Calu3 (cell line): ENCODE data around the gene HCCS. TPM values are rescaled to one million over a fixed set of nuclear protein-coding genes. Genes with fewer than 3 reads are reported as not detected.

Source experiments
- Bru-seq: library from RNA; stranded (reverse); fragments of 400-500 nt; gene quantifications from one replicate; lab custom pipeline; 2021; lab: Mats Ljungman, UMichigan
- BruChase-seq, 2 experiments: library from RNA; stranded (reverse); fragments of 400-500 nt; gene quantifications; one replicate each; lab custom pipeline; 2021; lab: Mats Ljungman, UMichigan
- BruUV-seq: library from RNA; stranded (reverse); fragments of 400-500 nt; replicated peaks from 2 replicates; lab custom pipeline; 2021; lab: Mats Ljungman, UMichigan
- CTCF ChIA-PET: fragments of 300-600 bp; sonication (Branson Sonifier 250); formaldehyde crosslinking; loops from one replicate; lab custom pipeline; 2022; ENCODE audit warnings: antibody characterized with exemption; lab: Charles Lee
- DNase-seq: peaks from one replicate; pipeline ENCODE4 v3.0.0; 2022
- H3K27ac Mint-ChIP-seq: one replicate; pipeline ENCODE4 v1.8.0; 2022; ENCODE audit warnings: mixed read lengths; ENCODE audit not compliant: unreplicated experiment
- H3K27me3 Mint-ChIP-seq: one replicate; pipeline ENCODE4 v1.8.0; 2022; ENCODE audit warnings: mixed read lengths; ENCODE audit not compliant: unreplicated experiment
- H3K36me3 Mint-ChIP-seq: one replicate; pipeline ENCODE4 v1.8.0; 2022; ENCODE audit warnings: mild to moderate bottlenecking, moderate library complexity, mixed read lengths; ENCODE audit not compliant: insufficient read depth, unreplicated experiment
- H3K4me1 Mint-ChIP-seq: one replicate; pipeline ENCODE4 v1.8.0; 2022; ENCODE audit warnings: mild to moderate bottlenecking, low read depth, mixed read lengths; ENCODE audit not compliant: unreplicated experiment
- H3K4me3 Mint-ChIP-seq: one replicate; pipeline ENCODE4 v1.8.0; 2022; ENCODE audit warnings: mild to moderate bottlenecking, low read depth, moderate library complexity, mixed read lengths; ENCODE audit not compliant: unreplicated experiment
- H3K9me3 Mint-ChIP-seq: one replicate; pipeline ENCODE4 v1.8.0; 2022; ENCODE audit warnings: low read depth, mixed read lengths; ENCODE audit not compliant: unreplicated experiment
- CTCF ChIP-seq: fragments of 200-600 bp; IDR thresholded peaks from one replicate; pipeline ENCODE4 v1.8.0; 2022; ENCODE audit warnings: antibody characterized with exemption; ENCODE audit not compliant: unreplicated experiment
- intact Hi-C: fragments of 100-400 bp; cut with micrococcal nuclease; formaldehyde crosslinking; loops from one replicate; pipeline ENCODE4 v1.10.0; 2022; ENCODE audit not compliant: unreplicated experiment
- long read RNA-seq: library from polyadenylated mRNA; stranded (forward); transcript quantifications from one replicate; pipeline ENCODE4 v2.0.0, GENCODE V29; 2022
- total RNA-seq: library from RNA; stranded (reverse); gene quantifications from 2 replicates; pipeline ENCODE4 v1.2.3, GENCODE V29; 2022

Gene HCCS
- total RNA-seq: 47.1 and 49.1 TPM in 2 replicates
- Bru-seq, nascent RNA: percentile 81 among the genes with signal in this experiment
- percentile 86 among the genes with signal in this experiment for BruChase-seq, experiment 1, labeled RNA remaining after a 6-hour chase
- percentile 88 among the genes with signal in this experiment for BruChase-seq, experiment 2, labeled RNA remaining after a 2-hour chase
- long read RNA-seq, transcript HCCS-202 (7 exons, 1,072 nt): major isoform, 79 of 89 reads
- long read RNA-seq, partial matches to known transcripts: 4 of 89 reads
- long read RNA-seq, other reads (novel, unspliced or antisense): 1 of 89 reads

- peak; percentile 86 for DNase-seq
- H3K9me3 Mint-ChIP-seq: no peaks in the 10 kb centered on the region
- H3K36me3 Mint-ChIP-seq: peaks cover 22% of the 10 kb centered on the region
- H3K4me3 Mint-ChIP-seq: no peak within 1 kb of the TSS
- TF ChIP-seq CTCF: no peak
- intact Hi-C loops: no loop called here
- H3K27me3 Mint-ChIP-seq: no peaks in the 10 kb centered on the region
- peaks cover 9% of the 10 kb centered on the region for H3K4me1 Mint-ChIP-seq
- CTCF ChIA-PET: no interaction called here
- no TSS peak for BruUV-seq
- peak within 1 kb of the TSS; percentile 94 for H3K27ac Mint-ChIP-seq
These were observed at the start of gene HCCS for GRCh38 chrX:11111037-11111851. HCCS (plus strand) TSS chrX:11111332; CDS start chrX:11112061, 729 bp downstream.

- TF ChIP-seq CTCF: no peak
- no peaks in the 10 kb centered on the region for H3K27me3 Mint-ChIP-seq
- no peak overlapping the region for H3K4me3 Mint-ChIP-seq
- intact Hi-C loops: loop anchor here (10.0 kb wide), 1 partner anchor 229 kb away; no protein-coding TSS in a partner anchor
- H3K9me3 Mint-ChIP-seq: no peaks in the 10 kb centered on the region
- no peak for DNase-seq
- H3K36me3 Mint-ChIP-seq: no peaks in the 10 kb centered on the region
- CTCF ChIA-PET: no interaction called here
- BruUV-seq: no TSS peak
- H3K4me1 Mint-ChIP-seq: no peaks in the 10 kb centered on the region
- no peak overlapping the region for H3K27ac Mint-ChIP-seq
These were observed 46.9 kb upstream of the HCCS start for GRCh38 chrX:11064276-11064675.

GRCh38 chrX:11064851-11065600 is 46.1 kb upstream of the HCCS start:
- BruUV-seq: no TSS peak

More at GRCh38 chrX:11064851-11065600, 46.1 kb upstream of the HCCS start:
- H3K36me3 Mint-ChIP-seq: no peaks in the 10 kb centered on the region
- peak; percentile 19 for DNase-seq
- no peaks in the 10 kb centered on the region for H3K9me3 Mint-ChIP-seq
- intact Hi-C loops: loop anchor here (10.0 kb wide), 1 partner anchor 230 kb away; no protein-coding TSS in a partner anchor
- H3K4me1 Mint-ChIP-seq: no peaks in the 10 kb centered on the region
- no peaks in the 10 kb centered on the region for H3K27me3 Mint-ChIP-seq
- CTCF ChIA-PET: no interaction called here
- H3K27ac Mint-ChIP-seq: no peak overlapping the region
- TF ChIP-seq CTCF: no peak
- H3K4me3 Mint-ChIP-seq: no peak overlapping the region
